Measurements from ENCODE around the gene TRAPPC14. TPM values are rescaled to one million over a fixed set of nuclear protein-coding genes. Genes with fewer than 3 reads are reported as not detected.

TRAPPC14 gene
- polyA plus RNA-seq, 3 donors = 7.5 to 14.5 (median 11.8) TPM

DNA sequence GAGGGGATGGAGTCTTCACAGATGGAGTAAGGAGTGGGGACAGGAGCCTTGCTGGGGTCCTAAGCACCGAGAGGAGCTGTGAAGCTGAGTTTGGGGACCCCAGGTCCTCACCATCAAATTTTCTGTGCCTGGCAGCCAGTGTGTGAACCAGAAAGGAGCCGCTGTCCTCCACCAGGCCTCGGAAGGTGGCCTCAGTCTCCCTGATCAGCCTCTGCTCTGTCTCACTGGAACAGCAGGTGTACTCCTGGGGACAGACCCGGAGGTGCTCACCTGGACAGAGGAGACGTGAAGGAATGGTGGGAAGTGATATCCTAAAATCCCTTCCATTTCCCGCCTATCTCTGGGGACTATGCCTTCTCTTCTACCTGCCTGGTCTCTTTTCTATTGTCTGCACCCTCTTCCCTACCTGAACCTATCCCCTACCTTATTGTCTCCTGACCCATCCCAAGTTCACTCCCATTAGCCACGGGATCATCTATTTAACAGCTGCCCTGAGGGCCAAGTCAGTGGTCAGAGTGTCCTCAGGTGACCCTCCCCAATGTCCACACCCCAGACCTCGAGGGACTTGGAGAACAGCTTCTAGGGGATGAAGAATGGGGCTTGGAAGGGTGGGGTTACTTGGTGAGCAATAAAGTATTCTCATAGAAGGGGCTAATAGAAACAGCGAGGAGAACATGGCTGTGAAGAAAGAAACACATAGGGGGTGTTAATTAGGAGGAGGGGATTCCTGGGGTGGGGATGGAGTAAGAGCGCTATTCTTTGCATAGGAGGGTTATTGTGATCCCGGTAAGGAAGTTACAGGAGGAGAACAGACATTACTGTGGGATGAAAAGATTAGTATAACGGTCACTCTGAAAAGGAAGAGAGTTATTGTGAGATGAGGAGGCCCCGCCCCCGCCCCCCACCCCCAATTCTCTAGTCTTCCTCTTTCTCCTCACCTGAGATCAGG is 17.8 kb upstream of the TRAPPC14 start:
- 52 to 56% (median 53%) methylated on average over 13 to 14 of the region's 14 CpGs for WGBS, 3 donors
- no peak overlapping the region for H3K27ac ChIP-seq (ENCODE audit: low read depth, low read length)

DNA sequence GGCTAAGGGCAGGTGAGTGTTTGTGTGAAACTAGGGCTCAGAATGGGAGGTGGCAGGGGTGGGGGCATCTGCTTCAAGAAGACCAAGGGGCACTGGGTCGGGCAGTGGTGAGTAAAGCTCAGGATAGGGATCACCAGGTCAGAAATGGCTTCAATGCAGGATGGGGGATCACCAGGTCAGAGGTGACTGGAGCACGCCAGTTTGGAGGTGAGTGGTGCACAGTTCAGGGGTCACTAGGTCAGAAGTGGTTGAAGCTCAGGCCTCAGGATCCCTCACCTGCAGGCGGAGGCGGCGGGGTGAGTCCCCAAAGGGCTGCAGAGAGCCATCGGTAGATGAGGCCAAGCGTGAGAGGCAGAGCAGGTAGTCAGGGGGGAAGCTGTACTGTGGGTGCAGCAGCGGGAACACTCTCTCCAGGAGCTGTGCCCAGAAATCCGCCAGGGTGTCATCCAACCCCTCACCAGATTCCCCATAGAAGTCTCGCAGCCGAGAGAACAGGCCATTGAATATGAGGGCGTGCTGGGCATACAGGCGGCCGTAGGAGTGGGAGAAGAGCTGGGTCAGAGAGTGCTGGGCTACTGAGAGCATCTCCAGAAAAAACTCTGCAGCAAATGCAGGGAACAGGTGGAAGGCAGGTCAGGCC is 16.9 kb upstream of the TRAPPC14 start:
- WGBS, 3 donors = 92 to 97% (median 96%) methylated on average over 14 of the region's 14 CpGs
- H3K27ac ChIP-seq (ENCODE audit: low read depth, low read length) = no peak overlapping the region

DNA sequence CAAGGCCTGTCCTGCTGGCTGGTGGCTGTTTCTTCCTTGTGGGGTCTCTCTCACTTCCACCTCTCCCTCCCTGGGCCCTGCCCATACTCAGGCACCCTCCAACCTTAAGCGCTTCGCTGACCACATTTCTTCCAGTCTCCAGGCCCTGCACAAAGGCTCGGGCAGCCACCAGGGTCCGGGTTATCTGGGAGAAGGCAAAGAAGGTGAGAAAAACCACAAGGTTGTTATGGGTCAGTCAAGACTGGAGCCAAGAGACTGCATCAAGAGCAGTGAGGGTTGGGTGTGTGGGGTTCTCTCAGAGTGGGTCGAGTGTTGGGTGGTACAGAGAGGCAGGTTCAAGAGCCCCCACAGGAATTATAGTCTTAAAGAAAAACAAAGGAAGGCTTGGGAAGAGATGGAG is 16.1 kb upstream of the TRAPPC14 start:
- WGBS, 3 donors = 84 to 92% (median 90%) methylated on average over 5 of the region's 5 CpGs
- no peak overlapping the region for H3K27ac ChIP-seq (ENCODE audit: low read depth, low read length)

- no peak overlapping the region for H3K27ac ChIP-seq (ENCODE audit: low read depth, low read length)
- WGBS, 3 donors = 77 to 95% (median 94%) methylated on average over 10 to 11 of the region's 11 CpGs
Observed at GRCh38 chr7:100173806-100174495, 15.4 kb upstream of the TRAPPC14 start.

GRCh38 chr7:100171840-100172239 is 13.3 kb upstream of the TRAPPC14 start:
- 37 to 47% (median 45%) methylated on average over 9 to 22 of the region's 22 CpGs for WGBS, 3 donors
- H3K27ac ChIP-seq (ENCODE audit: low read depth, low read length) = no peak overlapping the region

DNA sequence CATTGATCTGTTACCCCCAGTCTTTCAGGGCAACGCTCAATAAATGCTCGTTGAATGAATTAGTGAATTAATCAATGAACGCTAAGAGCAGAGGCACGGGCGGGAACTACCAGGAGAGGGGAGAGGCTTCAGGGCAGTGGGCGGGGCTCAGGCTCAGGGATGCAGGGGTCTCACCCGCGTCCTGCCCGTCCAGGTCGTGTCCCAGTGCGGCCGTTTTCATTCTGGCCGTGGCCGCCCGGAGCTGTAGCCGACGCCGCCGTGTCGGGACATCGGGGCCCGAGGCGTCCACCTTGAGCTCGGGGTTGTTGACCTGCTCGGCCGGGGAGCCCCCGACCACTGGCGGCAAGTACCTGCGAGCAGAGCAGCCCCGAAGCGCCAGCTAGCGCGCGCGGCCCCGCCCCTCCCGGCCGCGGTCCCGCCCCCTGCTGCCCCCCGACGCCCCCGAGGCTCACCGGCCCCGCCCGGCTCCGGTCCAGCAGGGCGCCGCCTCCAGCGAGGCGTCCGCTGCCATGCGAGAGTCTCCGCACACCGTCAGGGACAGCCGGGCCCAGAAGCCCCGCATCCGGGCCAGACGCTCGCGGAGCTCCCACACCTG is 12.7 kb upstream of the TRAPPC14 start:
- WGBS, 3 donors = 5 to 19% (median 14%) methylated on average over 32 to 61 of the region's 61 CpGs
- no peak overlapping the region for H3K27ac ChIP-seq (ENCODE audit: low read depth, low read length)

GRCh38 chr7:100170101-100170897 is 11.8 kb upstream of the TRAPPC14 start:
- 75 to 90% (median 88%) methylated on average over 10 to 11 of the region's 11 CpGs for WGBS, 3 donors
- no peak overlapping the region for H3K27ac ChIP-seq (ENCODE audit: low read depth, low read length)

DNA sequence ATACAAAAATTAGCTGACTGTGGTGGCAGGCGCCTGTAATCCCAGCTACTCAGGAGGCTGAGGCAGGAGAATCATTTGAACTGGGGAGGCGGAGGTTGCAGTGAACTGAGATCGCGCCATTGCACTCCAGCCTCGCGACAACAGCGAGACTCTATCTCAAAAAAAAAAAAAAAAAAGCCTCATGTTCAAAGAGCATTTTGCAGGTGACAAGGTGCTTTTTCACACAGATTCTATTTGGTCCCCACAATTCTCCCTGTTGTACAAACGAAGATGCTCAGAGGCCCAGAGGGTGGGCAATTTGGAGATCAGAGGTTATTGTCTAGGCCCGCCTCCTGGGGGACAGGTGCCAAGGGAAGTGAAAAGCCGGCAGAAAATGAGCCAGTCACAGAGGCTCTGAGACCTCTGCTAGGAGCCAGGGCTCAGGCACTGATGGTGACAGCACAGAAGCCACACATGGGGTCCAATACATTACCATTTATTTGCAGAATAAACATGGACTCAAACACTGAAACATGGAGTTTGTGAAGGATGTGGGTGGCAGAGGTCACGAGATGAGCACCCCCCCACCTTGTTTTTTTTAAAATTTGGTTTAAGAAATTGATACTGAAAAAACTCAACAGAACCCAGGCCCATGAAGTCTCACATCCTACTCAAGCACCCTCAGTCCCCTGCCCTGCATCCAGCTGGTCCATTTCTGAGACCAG is 10.8 kb upstream of the TRAPPC14 start:
- WGBS, 3 donors = 75 to 88% (median 86%) methylated on average over 11 of the region's 11 CpGs
- H3K27ac ChIP-seq (ENCODE audit: low read depth, low read length) = no peak overlapping the region

GRCh38 chr7:100167912-100168323 is 9.4 kb upstream of the TRAPPC14 start:
- H3K27ac ChIP-seq (ENCODE audit: low read depth, low read length) = no peak overlapping the region
- 3 to 4% (median 3%) methylated on average over 11 of the region's 11 CpGs for WGBS, 3 donors

DNA sequence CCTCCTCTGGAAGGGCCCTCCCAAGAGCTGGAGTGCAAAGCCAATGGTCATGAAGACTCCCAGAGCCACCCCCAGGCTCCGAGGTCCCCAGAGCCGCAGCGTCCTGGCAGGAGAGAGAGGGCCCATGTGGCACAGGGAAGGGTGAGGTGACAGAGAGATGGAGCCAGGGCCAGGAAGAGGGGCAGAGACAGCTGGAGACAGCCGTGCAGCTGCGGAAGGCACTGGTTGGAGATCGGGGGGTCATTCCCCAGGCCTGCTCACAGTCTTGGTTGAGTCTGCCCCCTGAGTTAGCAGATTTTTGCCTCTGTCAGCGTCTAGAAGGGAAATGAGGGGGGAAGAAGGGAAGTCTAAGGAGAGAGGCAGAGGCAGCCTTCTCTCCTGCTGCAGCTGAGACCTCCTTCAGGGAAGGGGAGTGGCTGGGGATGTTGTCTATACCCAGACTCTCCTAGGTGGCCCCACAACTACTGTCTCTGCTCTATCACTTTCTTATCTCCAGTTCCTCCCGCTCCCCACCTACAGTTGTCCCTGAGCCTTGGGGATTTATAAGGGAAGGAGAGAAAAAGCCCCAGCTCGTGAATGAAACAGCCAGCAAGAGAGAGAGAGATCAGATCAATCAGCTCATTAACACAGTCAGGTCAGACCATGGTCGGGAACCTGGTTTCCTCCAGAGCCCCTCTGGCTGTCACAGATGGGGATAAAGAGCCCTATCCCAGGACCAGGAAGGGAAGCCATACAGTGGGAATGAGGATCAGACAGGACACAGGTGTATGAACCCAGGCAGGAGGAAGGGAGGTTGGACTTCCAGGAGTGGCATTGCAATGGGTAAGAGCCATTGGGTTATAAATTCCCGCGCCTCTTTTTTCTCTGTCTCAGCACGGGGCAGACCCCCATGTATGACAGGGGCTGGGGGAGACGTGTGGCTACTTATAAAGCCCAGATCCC is 8.7 kb upstream of the TRAPPC14 start:
- WGBS, 3 donors = 31 to 44% (median 32%) methylated on average over 13 to 14 of the region's 14 CpGs

GRCh38 chr7:100166317-100166940 is 7.9 kb upstream of the TRAPPC14 start:
- 54 to 84% (median 81%) methylated on average over 16 of the region's 16 CpGs for WGBS, 3 donors
- no peak overlapping the region for H3K27ac ChIP-seq (ENCODE audit: low read depth, low read length)

More for the DNA sequence above, 8.7 kb upstream of the TRAPPC14 start:
- H3K27ac ChIP-seq (ENCODE audit: low read depth, low read length) = no peak overlapping the region

DNA sequence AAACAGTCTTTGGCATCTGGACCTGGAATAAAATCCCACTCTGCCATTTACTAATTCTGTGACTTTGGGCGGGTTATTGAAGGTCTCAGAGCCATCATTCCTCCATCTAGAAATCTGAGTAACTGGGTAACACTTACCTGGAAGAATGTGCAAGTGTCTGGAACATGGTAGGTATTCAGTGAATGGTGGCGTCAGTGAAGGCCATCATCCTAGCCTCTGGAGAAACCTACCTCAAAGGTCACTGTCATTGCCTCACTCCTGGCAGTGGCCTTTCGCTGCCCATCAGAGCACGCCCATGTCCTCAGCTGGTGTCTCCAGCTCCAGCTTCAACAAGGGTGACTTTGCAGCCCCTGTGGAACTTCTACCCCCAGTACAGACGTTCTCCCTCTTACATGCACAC is 5.3 kb upstream of the TRAPPC14 start:
- WGBS, 3 donors = 84 to 94% (median 92%) methylated on average over 5 of the region's 5 CpGs
- no peak overlapping the region for H3K27ac ChIP-seq (ENCODE audit: low read depth, low read length)

DNA sequence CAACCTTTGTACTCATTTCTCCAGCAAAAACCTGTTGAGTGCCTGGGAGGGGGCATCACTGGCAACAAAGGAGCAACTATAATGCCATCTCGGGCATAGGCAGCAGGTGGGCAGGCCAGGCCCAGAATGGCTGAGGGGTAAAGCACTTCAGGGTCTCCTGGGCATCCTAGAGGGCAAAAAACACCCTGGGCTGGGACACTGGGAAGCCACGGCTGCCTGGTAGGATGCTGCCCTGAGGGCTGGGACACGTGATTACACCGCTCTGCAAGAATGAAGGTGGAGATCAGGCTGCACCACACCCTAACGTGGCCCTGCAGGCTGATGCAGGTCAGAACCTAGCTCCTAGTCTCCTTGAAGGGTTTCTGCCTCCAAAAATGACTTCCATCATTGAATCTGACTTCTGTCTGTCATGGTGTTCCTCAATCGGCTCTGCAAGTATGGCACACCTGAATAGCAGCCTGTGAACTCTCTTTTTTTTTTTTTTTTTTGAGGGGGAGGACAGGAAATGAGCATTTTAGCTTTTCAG is 4.5 kb upstream of the TRAPPC14 start:
- no peak overlapping the region for H3K27ac ChIP-seq (ENCODE audit: low read depth, low read length)
- WGBS, 3 donors = 69 to 76% (median 73%) methylated on average over 6 of the region's 6 CpGs

DNA sequence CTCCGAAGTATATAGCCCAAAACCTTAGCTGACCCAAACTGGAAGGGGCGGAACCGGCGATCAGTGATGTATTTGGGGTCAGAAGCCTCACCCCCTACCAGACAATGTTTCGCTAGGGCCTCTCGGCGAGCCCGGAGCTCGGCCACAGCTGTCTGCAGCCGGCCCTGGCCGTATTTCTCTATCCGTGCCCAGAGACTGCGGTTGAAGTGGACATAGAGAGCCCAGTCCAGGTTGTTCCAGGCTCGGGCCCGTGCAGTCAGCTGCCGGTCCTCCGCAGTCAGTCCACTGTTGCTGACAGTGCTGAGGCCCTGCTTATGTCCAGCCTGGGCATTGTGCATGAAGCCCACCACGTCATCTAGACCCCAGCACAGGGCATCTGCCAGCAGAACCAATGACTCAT is 1.5 kb upstream of the TRAPPC14 start:
- no peak overlapping the region for H3K27ac ChIP-seq (ENCODE audit: low read depth, low read length)
- WGBS, 3 donors = 92 to 94% (median 94%) methylated on average over 18 of the region's 18 CpGs

- WGBS, 3 donors = 54 to 66% (median 58%) methylated on average over 7 of the region's 7 CpGs
- H3K27ac ChIP-seq (ENCODE audit: low read depth, low read length) = no peak overlapping the region
Observed at GRCh38 chr7:100159099-100159623, 638 bp upstream of the TRAPPC14 start.

Data from adipose tissue (tissue), 3 donors.